HG02610 (cell line): ENCODE measurements around the gene GRAMD1C.
"Not testable (repeated sequence)": the region's sequence is repeated elsewhere in the genome, so short reads cannot be mapped to it uniquely, and the experiment has no call there.

Source experiments
- ATAC-seq: cut with Tn5 transposase; IDR thresholded peaks from one replicate; pipeline ENCODE4 v1.9.1; 2021; ENCODE audit warnings: mild to moderate bottlenecking, moderate library complexity; ENCODE audit not compliant: unreplicated experiment

GRAMD1C gene

DNA sequence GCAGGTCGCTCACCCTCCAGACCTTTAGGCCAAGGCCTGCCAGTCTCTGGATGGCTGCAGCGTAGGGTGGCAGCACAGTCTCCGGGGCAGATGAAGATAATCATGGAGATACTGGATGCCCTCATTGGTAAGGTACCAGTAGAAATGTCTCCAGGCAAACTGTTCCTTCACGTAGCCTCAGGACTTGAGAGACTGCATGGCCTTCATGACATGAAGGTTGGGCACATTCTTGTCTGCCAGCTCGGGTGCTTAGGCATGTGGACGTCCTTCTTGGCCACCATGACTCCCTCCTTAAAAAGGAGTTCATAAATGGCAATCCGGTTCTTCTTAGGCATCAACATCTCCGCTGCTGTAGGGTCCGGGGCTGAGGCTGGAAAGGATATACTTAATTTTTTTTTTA is 11.8 kb downstream of the GRAMD1C start:
- not testable (repeated sequence) for ATAC-seq

DNA sequence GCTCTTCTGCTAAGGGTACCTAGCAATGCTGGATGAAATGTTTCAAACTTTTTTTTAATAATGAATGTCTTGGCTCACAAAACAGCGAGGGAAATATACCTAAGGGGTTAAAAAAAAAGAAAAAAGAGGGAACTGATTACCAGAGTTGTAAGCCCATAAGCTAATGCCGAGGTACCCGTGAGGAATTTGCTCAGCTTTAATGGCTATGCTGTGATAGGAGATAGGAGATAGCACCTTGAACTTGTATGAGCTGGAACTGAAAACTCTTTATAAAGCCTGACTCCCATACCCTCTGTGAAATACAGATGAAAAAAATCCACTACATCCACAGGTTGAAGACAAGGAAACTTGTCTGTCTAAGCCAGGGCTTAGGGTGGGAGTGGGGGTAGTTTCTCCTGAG is 13.9 kb downstream of the GRAMD1C start:
- ATAC-seq, result no peak

DNA sequence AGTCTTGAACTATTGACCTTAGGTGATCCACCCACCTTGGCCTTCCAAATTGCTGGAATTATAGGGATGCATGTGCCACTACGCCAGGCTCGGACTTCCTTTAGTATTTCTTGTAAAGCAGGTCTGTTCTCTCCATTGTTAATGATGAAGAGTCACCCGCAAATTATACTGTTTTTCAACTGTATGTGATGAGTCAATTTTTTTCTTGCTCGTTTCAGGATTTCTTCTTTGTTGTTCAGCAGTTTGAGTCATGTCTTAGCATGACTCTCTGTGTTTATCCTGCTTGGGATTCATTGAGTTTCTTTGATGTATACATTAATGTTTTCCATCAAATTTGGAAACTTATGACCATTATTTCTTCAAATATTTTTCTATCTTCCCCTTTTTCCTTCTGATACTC is 28.9 kb downstream of the GRAMD1C start:
- no peak for ATAC-seq

DNA sequence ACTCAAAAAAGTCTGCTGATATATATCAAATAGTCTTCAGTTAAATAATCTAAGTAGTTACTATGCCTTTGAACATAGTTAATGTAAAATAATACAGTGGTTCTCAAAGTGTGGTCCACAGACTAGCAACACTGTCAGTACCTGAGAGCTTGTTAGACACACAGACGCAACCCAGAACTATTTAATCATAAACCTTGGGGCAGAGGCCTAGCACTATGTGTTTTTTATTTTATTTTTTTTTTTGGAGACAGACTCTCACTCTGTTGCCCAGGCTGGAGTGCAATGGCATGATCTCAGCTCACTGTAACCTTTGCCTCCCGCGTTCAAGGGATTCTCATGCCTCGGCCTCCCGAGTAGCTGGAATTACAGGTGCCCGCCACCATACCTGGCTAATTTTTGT is 34.7 kb downstream of the GRAMD1C start:
- no peak for ATAC-seq

DNA sequence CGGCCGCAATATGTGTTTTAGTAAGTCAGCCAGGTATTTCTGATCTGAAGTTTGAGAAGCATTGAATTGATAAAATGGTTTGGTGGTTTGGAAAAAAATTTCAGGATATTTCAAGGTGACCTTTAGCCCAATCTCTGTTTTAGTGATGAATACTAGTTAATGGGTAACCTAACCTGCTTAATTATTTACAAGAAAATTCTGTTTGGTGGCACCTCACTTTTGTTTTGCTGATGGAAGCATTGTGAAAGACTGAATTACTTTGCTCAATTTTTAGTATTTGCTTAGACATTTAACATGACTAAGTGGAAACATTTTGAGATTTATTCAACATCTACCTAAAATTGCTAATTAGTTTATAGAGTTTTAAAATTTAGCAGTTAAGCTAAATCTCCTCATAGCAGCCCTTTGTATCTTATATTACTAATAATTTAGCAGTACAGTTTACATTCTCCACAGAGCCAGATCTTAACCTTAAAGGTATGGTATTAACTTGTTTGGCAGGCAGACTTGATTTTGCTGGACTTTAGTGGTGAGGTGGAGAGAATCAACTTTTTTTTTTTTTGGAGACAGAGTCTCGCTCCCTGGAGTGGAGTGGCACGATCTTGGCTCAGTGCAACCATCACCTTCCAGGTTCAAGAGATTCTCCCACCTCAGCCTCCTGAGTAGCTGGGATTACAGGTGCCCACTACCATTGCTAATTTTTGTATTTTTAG is 35.4 kb downstream of the GRAMD1C start:
- ATAC-seq, result no peak

DNA sequence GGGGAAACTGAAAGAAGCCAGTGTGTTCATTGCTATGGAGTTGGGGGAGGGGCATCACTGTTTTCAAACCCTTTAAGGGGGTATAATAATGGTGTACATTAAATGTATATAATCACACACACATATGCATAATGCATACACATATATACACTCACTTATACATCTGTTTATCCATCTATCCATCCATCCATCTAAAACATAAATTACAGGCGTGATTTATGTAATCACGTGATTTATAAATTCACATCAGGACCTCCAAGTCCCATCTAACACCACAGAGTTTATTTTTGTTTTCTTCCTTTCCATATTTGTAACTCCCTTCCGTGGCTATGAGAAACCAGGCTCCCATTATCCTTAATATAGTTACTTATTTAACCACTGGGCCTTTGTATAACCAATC is 39.8 kb downstream of the GRAMD1C start:
- ATAC-seq, result no peak

DNA sequence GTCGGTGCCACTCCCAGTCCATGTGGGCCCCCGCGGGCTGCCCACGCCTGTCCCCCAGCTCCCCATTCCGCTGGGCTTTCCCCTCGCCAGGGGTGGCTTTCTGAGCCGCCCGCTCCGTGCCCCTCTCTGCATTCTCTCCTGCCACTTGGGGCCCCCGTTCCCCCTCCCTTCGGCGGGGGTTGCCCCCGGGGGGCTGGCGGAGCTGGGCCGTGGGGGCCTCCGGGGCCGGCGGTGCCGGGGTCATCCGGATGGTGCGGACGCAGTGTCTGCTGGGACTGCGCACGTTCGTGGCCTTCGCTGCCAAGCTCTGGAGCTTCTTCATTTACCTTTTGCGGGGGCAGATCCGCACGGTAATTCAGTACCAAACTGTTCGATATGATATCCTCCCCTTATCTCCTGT is 46.5 kb downstream of the GRAMD1C start:
- no peak for ATAC-seq

DNA sequence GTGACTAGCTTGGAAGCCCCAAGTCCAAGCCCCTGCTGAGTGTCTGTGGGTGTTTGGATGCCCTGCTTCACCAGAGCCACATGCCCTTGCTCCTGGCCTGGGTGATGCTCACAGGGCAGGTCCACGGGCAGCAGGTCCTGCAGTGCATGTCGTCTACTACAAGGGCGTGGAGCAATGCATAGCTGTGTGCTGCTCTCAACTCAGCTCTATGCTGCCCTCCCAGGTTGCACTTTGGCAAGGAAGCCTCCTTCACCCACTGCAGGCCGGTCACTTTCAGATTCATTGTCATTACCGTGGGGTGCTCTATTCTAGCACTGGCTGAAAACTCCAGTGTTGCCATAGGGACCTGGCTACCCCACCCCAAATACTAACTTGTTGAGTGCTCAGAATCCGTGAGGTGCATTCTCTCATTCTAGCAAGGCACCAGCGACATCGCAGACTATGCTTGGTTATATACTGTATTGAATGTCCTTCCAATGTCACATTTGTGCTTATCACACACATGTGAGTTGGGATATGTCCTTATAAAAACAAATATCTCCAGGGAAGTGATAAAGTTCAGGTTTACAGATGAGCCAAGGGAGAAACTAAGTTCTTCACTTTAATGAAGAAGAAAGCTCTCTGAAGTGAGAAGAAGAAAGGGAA is 51.8 kb downstream of the GRAMD1C start:
- ATAC-seq, result no peak

DNA sequence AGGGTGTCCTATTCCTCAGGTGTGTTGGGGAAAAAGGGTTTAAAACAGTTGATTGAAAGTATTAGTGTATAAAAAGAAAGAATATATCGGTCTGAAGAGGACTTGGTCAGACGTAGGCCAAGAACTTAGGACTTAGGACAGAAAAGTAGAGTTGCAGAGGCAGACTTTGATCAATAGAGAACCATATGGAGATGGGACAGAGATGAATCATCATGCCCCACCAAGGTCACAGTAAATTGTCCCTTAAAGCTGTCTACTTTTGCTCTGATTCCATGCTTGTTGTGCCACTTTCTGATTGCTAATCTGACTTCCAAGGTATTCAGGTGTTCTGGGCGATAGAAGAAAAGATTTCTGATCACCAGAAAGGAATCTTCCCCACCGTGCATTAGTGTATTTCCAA is 56.3 kb downstream of the GRAMD1C start:
- ATAC-seq, result no peak

DNA sequence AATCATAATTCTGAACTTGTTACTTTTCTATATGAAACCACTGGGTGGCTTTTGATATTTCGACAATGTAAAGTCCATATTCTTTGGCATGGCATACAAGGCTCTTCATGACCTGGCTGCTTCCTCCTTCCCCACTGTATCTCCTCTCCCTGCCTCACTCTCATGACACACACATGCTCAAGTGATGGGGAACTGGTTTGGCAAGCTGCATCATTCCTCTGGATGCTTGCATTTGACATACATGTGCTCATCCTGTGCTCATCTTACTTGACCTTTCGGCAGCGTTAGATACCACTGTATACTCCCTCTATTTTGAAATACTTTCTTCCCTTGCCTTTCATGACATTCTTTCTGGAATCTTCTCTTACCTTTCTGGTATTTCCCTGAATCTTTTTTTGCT is 57.4 kb downstream of the GRAMD1C start:
- no peak for ATAC-seq

DNA sequence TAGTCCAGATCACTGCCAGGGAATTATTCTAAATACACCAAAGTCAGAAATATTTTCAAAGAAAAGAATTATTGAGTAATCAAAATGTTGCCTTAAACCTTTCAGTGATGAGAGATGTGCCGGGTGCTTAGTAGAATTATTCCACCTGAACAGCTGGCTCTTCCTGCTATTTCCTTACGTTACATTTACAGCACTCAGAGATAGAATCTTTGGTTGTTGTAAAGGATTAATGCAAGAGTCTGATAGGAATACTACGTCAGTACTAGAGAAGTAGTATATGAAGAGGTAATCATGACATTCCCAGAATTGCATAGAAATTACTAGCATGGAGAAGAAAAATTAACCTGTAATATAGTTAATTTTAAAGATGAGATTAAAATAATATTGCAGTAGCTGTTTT is 58.3 kb downstream of the GRAMD1C start:
- ATAC-seq, result no peak

DNA sequence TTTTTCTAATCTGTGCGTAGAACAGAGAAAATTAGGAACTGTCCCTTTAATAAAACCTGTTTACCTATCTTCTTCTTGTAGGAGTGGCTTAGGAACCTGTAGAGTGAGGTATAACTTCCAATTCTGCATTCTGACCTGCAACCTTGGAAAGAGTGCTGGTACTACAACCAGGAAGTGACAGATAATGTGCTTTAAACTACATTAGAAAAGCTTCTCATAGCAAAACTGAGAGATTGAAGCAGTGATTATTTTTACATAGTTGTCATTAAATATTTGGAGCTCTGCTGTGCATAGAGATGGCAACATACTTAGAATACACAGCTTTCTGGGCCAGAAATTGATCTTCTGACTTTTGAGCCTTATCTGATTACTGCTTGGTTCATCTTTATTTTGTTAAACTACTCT is 58.8 kb downstream of the GRAMD1C start:
- ATAC-seq, result no peak

DNA sequence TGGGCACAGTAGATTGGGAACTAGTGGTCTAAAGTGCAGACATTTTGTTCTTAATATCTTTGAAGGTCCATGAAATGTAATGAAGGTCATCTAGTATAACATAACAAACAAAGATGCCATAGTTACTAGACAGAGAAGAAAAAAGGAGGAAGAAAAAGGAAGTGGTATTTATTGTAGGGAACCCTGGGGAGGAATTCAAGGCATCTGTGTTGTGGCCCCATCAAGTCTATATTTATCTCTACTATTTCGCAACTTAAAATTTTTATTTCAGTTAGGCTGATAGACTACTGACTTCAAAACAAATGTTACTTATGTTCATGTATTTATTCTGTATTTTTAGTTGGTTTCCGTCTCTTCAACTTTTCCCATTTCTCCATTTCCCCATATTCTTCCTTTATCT is 60.3 kb downstream of the GRAMD1C start:
- ATAC-seq, result no peak

DNA sequence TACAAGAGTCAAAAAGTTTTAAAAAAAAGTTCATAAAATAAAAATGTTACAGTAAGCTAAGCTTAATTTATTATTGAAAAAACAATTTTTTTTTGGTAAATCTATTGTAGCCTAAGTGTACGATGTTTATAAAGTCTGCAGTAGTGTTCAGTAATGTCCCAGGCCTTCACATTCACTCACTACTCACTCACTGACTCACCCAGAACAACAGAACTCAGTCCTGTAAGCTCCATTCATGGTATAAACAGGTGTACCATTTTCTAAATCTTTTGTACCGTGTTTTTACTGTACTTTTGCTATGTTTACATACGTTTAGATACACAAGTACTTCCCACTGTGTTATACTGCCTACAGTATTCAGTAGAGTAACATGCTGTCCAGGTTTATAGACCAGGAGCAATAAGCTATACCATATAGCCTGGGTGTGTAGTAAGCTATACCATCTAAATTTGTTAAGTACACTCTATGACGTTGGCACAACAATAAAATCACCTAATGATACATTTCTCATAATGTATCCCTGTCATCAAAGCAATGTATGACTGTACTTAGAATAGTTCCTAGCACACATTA is 68.1 kb downstream of the GRAMD1C start:
- ATAC-seq, result no peak

DNA sequence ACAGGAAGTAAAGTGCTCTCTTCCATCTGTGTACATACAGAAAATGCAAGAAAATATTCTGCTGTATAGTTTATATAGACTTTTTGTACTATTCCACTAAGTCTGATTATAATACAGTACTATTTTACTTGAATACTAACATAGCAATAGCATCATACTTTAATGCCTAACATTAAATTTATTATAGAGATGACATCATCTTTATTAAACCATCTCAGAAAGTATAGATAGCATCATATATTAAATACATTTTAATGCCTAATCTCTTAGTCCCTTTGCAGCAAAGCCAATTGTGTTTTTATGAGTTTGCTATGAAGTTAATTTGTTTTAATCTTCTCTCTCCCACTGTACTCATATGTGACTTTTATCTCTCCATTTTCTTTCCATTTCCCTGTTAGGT is 69.5 kb downstream of the GRAMD1C start:
- ATAC-seq, result no peak

DNA sequence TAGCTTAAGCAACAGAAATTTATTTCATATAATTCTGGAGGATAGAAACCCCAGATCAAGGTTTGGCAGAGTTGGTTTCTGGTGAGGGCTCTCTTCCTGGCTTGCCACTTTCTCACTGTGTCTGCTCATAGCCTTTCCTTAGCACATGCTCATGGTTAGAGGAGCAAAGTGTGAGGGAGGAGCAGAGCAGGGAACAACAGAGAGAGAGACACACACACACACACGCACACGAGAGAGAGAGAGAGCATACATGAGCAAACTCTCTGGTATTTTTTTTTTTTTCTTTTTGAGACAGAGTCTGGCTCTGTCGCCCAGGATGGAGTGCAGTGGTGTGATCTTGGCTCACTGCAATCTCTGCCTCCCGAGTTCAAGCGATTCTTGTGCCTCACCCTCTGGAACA is 72.4 kb downstream of the GRAMD1C start:
- ATAC-seq, result no peak

DNA sequence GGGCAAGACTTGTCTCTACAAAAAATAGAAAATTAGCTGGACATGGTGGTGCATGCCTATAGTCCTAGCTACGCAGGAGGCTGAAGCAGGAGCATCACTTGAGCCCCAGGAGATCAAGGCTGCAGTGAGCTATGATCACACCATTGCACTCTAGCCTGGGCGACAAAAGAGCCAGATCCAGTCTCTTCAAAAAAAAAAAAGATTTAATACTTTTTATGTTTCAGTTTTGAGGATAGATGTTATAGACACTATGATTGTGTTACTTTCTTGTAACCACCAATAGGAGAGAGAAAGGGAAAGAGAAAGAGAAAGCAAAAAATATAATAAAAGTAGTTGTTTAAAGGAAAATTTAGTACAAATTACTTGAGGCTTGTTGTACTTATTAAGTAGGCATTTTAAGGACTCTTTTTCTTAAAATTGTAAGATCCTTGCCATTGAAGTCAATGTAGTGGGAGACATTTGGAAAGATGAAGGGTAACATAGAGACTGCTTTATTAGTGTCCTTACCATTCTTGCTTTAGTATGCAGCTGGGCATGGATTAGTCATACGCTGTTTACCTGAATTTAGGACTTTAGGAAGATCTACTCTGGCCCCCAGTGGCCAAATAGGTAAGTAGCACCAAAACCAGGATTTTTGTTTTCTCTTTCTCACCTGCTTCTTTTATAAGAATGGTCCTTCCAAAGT is 74.1 kb downstream of the GRAMD1C start:
- ATAC-seq, result peak; percentile 96

DNA sequence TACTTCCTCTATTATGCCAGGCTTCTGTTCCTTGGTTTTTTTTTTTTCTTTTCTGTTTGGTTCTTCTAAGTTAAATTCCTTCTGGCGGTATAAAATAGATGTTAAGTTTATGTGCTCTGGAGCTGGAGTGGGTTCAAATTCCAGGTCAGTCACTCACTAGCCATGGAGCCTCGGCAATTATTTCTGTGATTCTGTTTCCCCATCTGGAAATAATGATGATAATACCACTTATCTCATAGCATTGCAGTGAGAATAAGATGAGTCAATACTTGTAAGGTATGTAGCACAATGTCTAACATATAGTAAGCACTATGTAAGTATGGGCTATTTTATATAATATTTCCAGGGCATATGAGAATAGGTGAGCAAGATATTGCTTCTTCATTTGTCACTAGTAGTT is 76.1 kb downstream of the GRAMD1C start:
- ATAC-seq, result no peak

DNA sequence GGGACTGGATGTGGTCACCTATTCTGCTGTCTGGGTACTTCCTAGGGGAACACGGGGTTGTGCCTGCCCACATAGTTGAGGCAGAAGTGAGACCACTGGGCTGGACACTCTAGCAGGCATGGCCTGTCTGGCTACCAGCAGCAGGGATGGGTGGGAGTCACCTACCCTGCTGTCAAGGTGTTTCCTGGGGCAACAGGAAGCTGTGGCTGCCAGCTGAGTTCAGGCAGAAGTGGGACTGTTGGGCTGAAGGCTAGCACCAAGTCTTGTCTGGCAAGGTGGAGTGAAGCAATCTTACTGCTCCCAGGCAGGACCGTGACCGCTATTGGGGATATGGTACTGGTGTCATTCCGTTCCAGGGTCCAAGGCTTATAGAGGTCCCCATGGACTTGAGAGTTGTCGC is 89.0 kb downstream of the GRAMD1C start:
- ATAC-seq, result no peak

DNA sequence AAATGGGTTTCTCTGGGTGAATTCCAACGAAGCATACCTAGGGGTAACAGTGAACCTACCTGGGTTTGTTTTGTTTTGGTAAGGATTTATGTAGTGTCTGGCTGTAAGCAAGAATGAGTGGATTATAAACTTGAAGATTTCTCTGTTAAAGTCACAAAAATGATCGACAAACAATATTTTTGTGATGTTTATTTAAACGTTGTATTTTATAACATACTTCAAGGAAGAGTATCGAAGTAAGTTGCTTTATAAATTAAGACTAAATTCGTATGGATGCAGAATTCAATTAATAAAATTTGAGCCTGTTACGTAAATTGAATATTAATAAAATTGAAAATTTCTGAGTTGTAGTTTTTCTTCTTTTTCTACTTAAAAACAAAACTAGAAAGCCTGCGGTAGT is 108.2 kb downstream of the GRAMD1C start:
- no peak for ATAC-seq

DNA sequence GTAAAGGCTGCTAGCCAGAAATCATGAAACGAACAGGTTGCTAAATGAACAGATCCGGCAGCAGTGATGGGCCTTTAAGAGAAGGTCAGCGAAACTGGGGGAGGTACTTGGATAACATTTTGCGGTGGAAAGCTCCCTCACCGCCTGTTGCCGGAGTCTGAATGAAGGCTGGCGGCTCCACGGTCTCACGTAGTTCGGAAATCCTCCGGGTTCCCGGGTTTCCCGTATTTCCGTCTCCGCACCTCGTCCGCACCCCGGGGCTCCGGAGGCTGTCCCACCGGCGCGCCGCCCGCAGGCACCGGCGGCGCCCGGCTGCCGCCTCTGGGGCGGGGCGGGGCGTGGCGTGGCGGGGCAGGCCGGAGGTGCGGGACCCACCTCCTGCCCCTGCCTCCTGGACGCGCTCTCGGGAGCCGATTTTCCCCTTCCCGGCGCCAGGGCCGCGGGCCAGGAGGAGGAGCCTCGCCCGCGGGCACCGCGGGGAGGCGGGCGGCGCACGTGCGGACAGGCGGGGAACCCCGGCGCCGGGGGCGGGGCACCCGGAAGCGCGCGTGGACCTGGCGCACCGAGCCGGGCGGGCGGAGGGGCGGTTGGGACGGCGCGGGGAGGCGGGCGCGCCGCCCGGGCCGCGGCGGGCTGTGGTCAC is 108.9 kb downstream of the GRAMD1C start, which contains the start of gene ZDHHC23:
Gene ZDHHC23 (plus strand): TSS at position 642 of the 643 bp plus-strand sequence. CDS start 790 bp downstream, outside the sequence.
- peak; percentile 73 for ATAC-seq
